HEK293 (cell line): Measurements from ENCODE around the gene ZKSCAN1.

ENCODE experiments used
- HOXD13 ChIP-seq: sonication (generic); formaldehyde crosslinking; IDR thresholded peaks from 2 replicates; pipeline ENCODE4 v1.8.0; 2022; ENCODE audit warnings: missing genetic modification reagents, borderline replicate concordance
- KLF10 ChIP-seq: fragments of 450-650 bp; IDR thresholded peaks from 2 replicates; pipeline ENCODE4 v1.5.1; 2018; ENCODE audit warnings: missing biosample characterization, mild to moderate bottlenecking, missing genetic modification characterization
- KLF8 ChIP-seq: fragments of 450-650 bp; formaldehyde crosslinking; IDR thresholded peaks from 2 replicates; pipeline ENCODE4 v1.5.1; 2016; ENCODE audit warnings: missing biosample characterization, missing genetic modification characterization
- MZF1 ChIP-seq: fragments of 450-650 bp; formaldehyde crosslinking; IDR thresholded peaks from 2 replicates; pipeline ENCODE4 v1.5.1; 2017; ENCODE audit warnings: missing biosample characterization, missing genetic modification characterization, borderline replicate concordance
- SETDB1 ChIP-seq: IDR thresholded peaks from one replicate; pipeline ENCODE4 v1.6.1; 2017; ENCODE audit warnings: mild to moderate bottlenecking, low read length, moderate library complexity, mixed read lengths; ENCODE audit not compliant: insufficient read length
- SP3 ChIP-seq: fragments of 450-650 bp; formaldehyde crosslinking; IDR thresholded peaks from 2 replicates; pipeline ENCODE4 v1.5.1; 2016; ENCODE audit warnings: missing biosample characterization, missing genetic modification characterization
- YY2 ChIP-seq: fragments of 450-650 bp; formaldehyde crosslinking; IDR thresholded peaks from 2 replicates; pipeline ENCODE4 v1.5.1; 2016; ENCODE audit warnings: missing biosample characterization, missing genetic modification characterization
- ZBTB17 ChIP-seq: fragments of 450-650 bp; formaldehyde crosslinking; IDR thresholded peaks from 2 replicates; pipeline ENCODE4 v1.5.1; 2016; ENCODE audit warnings: missing biosample characterization, missing genetic modification characterization
- ZBTB20 ChIP-seq: fragments of 450-650 bp; formaldehyde crosslinking; IDR thresholded peaks from 2 replicates; pipeline ENCODE4 v1.5.1; 2016; ENCODE audit warnings: missing biosample characterization, missing genetic modification characterization
- ZBTB48 ChIP-seq: fragments of 450-650 bp; formaldehyde crosslinking; IDR thresholded peaks from 2 replicates; pipeline ENCODE4 v1.5.1; 2016; ENCODE audit warnings: missing biosample characterization, missing genetic modification characterization
- ZNF146 ChIP-seq: fragments of 450-650 bp; formaldehyde crosslinking; IDR thresholded peaks from 2 replicates; pipeline ENCODE4 v1.5.1; 2016; ENCODE audit warnings: missing biosample characterization, missing genetic modification characterization
- ZNF2 ChIP-seq: fragments of 450-650 bp; formaldehyde crosslinking; IDR thresholded peaks from 2 replicates; pipeline ENCODE4 v1.5.1; 2016; ENCODE audit warnings: missing biosample characterization, missing genetic modification characterization
- ZNF239 ChIP-seq: fragments of 450-650 bp; formaldehyde crosslinking; IDR thresholded peaks from 2 replicates; pipeline ENCODE4 v1.5.1; 2016; ENCODE audit warnings: missing biosample characterization, missing genetic modification characterization
- ZNF354C ChIP-seq: fragments of 450-650 bp; formaldehyde crosslinking; IDR thresholded peaks from 2 replicates; pipeline ENCODE4 v1.5.1; 2016; ENCODE audit warnings: missing biosample characterization, missing genetic modification characterization, low read depth, borderline replicate concordance
- ZNF404 ChIP-seq: fragments of 450-650 bp; formaldehyde crosslinking; IDR thresholded peaks from 2 replicates; pipeline ENCODE4 v1.5.1; 2017; ENCODE audit warnings: missing biosample characterization, missing genetic modification characterization
- ZNF416 ChIP-seq: fragments of 450-650 bp; formaldehyde crosslinking; IDR thresholded peaks from 2 replicates; pipeline ENCODE4 v1.5.1; 2016; ENCODE audit warnings: missing biosample characterization, missing genetic modification characterization
- ZNF530 ChIP-seq: fragments of 450-650 bp; formaldehyde crosslinking; IDR thresholded peaks from 2 replicates; pipeline ENCODE4 v1.5.1; 2016; ENCODE audit warnings: low read depth, missing biosample characterization, missing genetic modification characterization
- ZNF600 ChIP-seq: fragments of 450-650 bp; formaldehyde crosslinking; IDR thresholded peaks from 2 replicates; pipeline ENCODE4 v1.5.1; 2016; ENCODE audit warnings: missing biosample characterization, missing genetic modification characterization
- ZNF658 ChIP-seq: fragments of 450-650 bp; formaldehyde crosslinking; IDR thresholded peaks from 2 replicates; pipeline ENCODE4; 2016; ENCODE audit warnings: missing biosample characterization, missing genetic modification characterization
- ZNF677 ChIP-seq: fragments of 450-650 bp; IDR thresholded peaks from 2 replicates; pipeline ENCODE4 v1.5.0; 2018; ENCODE audit warnings: missing biosample characterization, mild to moderate bottlenecking, missing genetic modification characterization, moderate library complexity
- ZSCAN23 ChIP-seq: fragments of 450-650 bp; formaldehyde crosslinking; IDR thresholded peaks from 2 replicates; pipeline ENCODE4 v1.5.1; 2016; ENCODE audit warnings: missing biosample characterization, missing genetic modification characterization
- TF ChIP-seq, protein P1 (sequence below): fragments of 450-650 bp; formaldehyde crosslinking; IDR thresholded peaks from 2 replicates; pipeline ENCODE4 v1.5.1; 2016; ENCODE audit warnings: missing biosample characterization, missing genetic modification characterization
- TF ChIP-seq, protein P2 (sequence below): fragments of 450-650 bp; formaldehyde crosslinking; optimal IDR thresholded peaks from 2 replicates; pipeline ENCODE3; 2016; ENCODE audit warnings: missing biosample characterization, mild to moderate bottlenecking, missing genetic modification characterization
- TF ChIP-seq, protein P3 (sequence below): fragments of 450-650 bp; formaldehyde crosslinking; IDR thresholded peaks from 2 replicates; pipeline ENCODE4 v1.5.1; 2016; ENCODE audit warnings: missing biosample characterization, missing genetic modification characterization
- TF ChIP-seq, protein P4 (sequence below): fragments of 450-650 bp; formaldehyde crosslinking; conservative IDR thresholded peaks from 2 replicates; pipeline ENCODE4 v1.5.1; 2016; ENCODE audit warnings: low read depth, missing biosample characterization, missing genetic modification characterization
- TF ChIP-seq, protein P5 (sequence below): sonication (generic); formaldehyde crosslinking; IDR thresholded peaks from 2 replicates; pipeline ENCODE4 v1.8.1; 2022; ENCODE audit warnings: mild to moderate bottlenecking, moderate library complexity, missing genetic modification reagents
- TF ChIP-seq, protein P6 (sequence below): fragments of 450-650 bp; formaldehyde crosslinking; IDR thresholded peaks from 2 replicates; pipeline ENCODE4 v1.5.1; 2016; ENCODE audit warnings: missing biosample characterization, missing genetic modification characterization, borderline replicate concordance

ZKSCAN1 gene

GRCh38 chr7:100049441-100050291, 34.3 kb downstream of the ZKSCAN1 start, which contains the start of gene ZSCAN21 (continued):
- TF ChIP-seq, protein P1, sequence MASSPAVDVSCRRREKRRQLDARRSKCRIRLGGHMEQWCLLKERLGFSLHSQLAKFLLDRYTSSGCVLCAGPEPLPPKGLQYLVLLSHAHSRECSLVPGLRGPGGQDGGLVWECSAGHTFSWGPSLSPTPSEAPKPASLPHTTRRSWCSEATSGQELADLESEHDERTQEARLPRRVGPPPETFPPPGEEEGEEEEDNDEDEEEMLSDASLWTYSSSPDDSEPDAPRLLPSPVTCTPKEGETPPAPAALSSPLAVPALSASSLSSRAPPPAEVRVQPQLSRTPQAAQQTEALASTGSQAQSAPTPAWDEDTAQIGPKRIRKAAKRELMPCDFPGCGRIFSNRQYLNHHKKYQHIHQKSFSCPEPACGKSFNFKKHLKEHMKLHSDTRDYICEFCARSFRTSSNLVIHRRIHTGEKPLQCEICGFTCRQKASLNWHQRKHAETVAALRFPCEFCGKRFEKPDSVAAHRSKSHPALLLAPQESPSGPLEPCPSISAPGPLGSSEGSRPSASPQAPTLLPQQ, result 0 out of 2 replicates have a peak, but pooled peaks have one; percentile 66
- TF ChIP-seq, protein P2, sequence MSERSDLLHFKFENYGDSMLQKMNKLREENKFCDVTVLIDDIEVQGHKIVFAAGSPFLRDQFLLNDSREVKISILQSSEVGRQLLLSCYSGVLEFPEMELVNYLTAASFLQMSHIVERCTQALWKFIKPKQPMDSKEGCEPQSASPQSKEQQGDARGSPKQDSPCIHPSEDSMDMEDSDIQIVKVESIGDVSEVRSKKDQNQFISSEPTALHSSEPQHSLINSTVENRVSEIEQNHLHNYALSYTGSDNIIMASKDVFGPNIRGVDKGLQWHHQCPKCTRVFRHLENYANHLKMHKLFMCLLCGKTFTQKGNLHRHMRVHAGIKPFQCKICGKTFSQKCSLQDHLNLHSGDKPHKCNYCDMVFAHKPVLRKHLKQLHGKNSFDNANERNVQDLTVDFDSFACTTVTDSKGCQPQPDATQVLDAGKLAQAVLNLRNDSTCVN, result peak; percentile 89
- TF ChIP-seq ZNF239 (no peak), ZNF600 (tag by site-specific recombination) (peak; percentile 58; the same call in 1 of the 2 replicates), YY2 (tag by site-specific recombination) (no peak), ZNF677 (tag by site-specific recombination) (no peak), ZNF530 (tag by site-specific recombination) (no peak), ZNF658 (tag by site-specific recombination) (no peak), MZF1 (no peak), SETDB1 (no peak), ZNF146 (tag by site-specific recombination) (no peak), ZBTB48 (peak; percentile 68; the same call in 1 of the 2 replicates), HOXD13 (CRISPR knock-in tag) (no peak), KLF8 (tag by site-specific recombination) (peak; percentile 92), SP3 (peak; percentile 96), KLF10 (tag by site-specific recombination) (peak; percentile 90), ZSCAN23 (tag by site-specific recombination) (no peak), ZNF416 (tag by site-specific recombination) (no peak), ZBTB20 (tag by site-specific recombination) (no peak; the same call in 1 of the 2 replicates), ZNF2 (tag by site-specific recombination) (peak; percentile 67; the same call in 1 of the 2 replicates), ZNF354C (no peak), ZNF404 (tag by site-specific recombination) (no peak), ZBTB17 (tag by site-specific recombination) (peak; percentile 73)
- TF ChIP-seq, protein P3, sequence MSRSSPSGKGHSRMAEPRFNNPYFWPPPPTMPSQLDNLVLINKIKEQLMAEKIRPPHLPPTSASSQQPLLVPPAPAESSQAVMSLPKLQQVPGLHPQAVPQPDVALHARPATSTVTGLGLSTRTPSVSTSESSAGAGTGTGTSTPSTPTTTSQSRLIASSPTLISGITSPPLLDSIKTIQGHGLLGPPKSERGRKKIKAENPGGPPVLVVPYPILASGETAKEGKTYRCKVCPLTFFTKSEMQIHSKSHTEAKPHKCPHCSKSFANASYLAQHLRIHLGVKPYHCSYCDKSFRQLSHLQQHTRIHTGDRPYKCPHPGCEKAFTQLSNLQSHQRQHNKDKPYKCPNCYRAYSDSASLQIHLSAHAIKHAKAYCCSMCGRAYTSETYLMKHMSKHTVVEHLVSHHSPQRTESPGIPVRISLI, result no peak
- TF ChIP-seq, protein P4, sequence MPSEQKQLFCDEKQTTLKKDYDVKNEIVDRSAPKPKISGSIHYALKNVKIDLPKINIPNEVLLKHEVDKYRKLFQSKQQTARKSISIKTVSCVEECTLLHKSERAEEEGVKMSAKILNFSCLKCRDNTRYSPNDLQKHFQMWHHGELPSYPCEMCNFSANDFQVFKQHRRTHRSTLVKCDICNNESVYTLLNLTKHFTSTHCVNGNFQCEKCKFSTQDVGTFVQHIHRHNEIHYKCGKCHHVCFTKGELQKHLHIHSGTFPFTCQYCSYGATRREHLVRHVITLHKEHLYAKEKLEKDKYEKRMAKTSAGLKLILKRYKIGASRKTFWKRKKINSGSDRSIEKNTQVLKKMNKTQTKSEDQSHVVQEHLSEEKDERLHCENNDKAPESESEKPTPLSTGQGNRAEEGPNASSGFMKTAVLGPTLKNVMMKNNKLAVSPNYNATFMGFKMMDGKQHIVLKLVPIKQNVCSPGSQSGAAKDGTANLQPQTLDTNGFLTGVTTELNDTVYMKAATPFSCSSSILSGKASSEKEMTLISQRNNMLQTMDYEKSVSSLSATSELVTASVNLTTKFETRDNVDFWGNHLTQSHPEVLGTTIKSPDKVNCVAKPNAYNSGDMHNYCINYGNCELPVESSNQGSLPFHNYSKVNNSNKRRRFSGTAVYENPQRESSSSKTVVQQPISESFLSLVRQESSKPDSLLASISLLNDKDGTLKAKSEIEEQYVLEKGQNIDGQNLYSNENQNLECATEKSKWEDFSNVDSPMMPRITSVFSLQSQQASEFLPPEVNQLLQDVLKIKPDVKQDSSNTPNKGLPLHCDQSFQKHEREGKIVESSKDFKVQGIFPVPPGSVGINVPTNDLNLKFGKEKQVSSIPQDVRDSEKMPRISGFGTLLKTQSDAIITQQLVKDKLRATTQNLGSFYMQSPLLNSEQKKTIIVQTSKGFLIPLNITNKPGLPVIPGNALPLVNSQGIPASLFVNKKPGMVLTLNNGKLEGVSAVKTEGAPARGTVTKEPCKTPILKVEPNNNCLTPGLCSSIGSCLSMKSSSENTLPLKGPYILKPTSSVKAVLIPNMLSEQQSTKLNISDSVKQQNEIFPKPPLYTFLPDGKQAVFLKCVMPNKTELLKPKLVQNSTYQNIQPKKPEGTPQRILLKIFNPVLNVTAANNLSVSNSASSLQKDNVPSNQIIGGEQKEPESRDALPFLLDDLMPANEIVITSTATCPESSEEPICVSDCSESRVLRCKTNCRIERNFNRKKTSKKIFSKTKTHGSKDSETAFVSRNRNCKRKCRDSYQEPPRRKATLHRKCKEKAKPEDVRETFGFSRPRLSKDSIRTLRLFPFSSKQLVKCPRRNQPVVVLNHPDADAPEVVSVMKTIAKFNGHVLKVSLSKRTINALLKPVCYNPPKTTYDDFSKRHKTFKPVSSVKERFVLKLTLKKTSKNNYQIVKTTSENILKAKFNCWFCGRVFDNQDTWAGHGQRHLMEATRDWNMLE (tag by site-specific recombination), result peak; percentile 93
- TF ChIP-seq, protein P5, sequence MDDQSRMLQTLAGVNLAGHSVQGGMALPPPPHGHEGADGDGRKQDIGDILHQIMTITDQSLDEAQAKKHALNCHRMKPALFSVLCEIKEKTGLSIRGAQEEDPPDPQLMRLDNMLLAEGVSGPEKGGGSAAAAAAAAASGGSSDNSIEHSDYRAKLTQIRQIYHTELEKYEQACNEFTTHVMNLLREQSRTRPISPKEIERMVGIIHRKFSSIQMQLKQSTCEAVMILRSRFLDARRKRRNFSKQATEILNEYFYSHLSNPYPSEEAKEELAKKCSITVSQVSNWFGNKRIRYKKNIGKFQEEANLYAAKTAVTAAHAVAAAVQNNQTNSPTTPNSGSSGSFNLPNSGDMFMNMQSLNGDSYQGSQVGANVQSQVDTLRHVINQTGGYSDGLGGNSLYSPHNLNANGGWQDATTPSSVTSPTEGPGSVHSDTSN (CRISPR knock-in tag), result no peak
- TF ChIP-seq, protein P6, sequence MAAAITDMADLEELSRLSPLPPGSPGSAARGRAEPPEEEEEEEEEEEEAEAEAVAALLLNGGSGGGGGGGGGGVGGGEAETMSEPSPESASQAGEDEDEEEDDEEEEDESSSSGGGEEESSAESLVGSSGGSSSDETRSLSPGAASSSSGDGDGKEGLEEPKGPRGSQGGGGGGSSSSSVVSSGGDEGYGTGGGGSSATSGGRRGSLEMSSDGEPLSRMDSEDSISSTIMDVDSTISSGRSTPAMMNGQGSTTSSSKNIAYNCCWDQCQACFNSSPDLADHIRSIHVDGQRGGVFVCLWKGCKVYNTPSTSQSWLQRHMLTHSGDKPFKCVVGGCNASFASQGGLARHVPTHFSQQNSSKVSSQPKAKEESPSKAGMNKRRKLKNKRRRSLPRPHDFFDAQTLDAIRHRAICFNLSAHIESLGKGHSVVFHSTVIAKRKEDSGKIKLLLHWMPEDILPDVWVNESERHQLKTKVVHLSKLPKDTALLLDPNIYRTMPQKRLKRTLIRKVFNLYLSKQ, result no peak
